GM18505 (cell line): Measurements from ENCODE around the gene ADAMTS14.

ENCODE experiments used
- ATAC-seq: cut with Tn5 transposase; IDR thresholded peaks from one replicate; pipeline ENCODE4 v1.9.1; 2021; ENCODE audit not compliant: unreplicated experiment
- POLR2A ChIP-seq: IDR thresholded peaks from 4 replicates; pipeline ENCODE4 v1.6.1; 2011; ENCODE audit warnings: borderline replicate concordance; ENCODE audit not compliant: insufficient read depth, insufficient read length; ENCODE audit errors: extremely low read depth

The ADAMTS14 gene

GRCh38 chr10:70803775-70804420 is 131.6 kb downstream of the ADAMTS14 start:
- no peak for TF ChIP-seq POLR2A
- ATAC-seq = no peak

GRCh38 chr10:70804421-70804808 is 132.1 kb downstream of the ADAMTS14 start:
- ATAC-seq = no peak
- TF ChIP-seq POLR2A = no peak

GRCh38 chr10:70805619-70806215 is 133.4 kb downstream of the ADAMTS14 start:
- no peak for ATAC-seq
- TF ChIP-seq POLR2A = no peak

- no peak for ATAC-seq
- TF ChIP-seq POLR2A = no peak
Observed at GRCh38 chr10:70806841-70807240, 134.5 kb downstream of the ADAMTS14 start.

GRCh38 chr10:70807556-70807955 is 135.2 kb downstream of the ADAMTS14 start:
- no peak for TF ChIP-seq POLR2A
- no peak for ATAC-seq

GRCh38 chr10:70809011-70809611 is 136.8 kb downstream of the ADAMTS14 start:
- no peak for TF ChIP-seq POLR2A
- no peak for ATAC-seq

GRCh38 chr10:70809726-70810125 is 137.4 kb downstream of the ADAMTS14 start:
- no peak for TF ChIP-seq POLR2A
- no peak for ATAC-seq

GRCh38 chr10:70810967-70811366 is 138.7 kb downstream of the ADAMTS14 start:
- TF ChIP-seq POLR2A = no peak
- no peak for ATAC-seq

- no peak for TF ChIP-seq POLR2A
- ATAC-seq = no peak
Observed at GRCh38 chr10:70811881-70812280, 139.6 kb downstream of the ADAMTS14 start.
